Activated CD8-positive, alpha-beta memory T cell treated with anti-CD3 and anti-CD28 coated beads for 4 hours (primary cell): ENCODE measurements around the gene URI1.
"Not testable (repeated sequence)": the region's sequence is repeated elsewhere in the genome, so short reads cannot be mapped to it uniquely, and the experiment has no call there.

Experiments
- DNase-seq, 2 donors: peaks; one replicate each; pipeline ENCODE4 v3.0.0-alpha.2; 2020; ENCODE audit warnings: low read depth in 2 of 2

URI1 gene

DNA sequence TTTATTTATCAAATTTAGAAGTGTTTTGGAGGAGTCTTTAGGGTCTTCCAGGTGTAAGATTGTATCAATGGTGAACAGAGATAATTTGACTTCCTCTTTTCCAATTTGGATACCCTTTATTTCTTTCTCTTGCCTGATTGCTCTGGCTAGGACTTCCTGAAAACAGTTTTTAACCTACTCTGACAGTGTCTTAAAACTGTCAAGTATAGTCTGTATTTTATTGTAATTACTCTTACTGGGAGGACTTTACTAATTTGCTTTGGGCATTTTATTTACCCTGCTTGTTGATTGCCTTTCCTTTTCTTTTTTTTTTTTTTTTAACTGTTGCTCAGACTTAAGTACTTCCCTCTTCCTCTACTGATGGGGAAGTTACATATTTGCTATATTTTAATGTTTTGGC is 81.3 kb downstream of the URI1 start:
- DNase-seq: no peak

GRCh38 chr19:30024091-30024490 is 82.1 kb downstream of the URI1 start:
- DNase-seq: no peak

- no peak for DNase-seq
Measured at GRCh38 chr19:30026933-30027332, 84.9 kb downstream of the URI1 start.

- DNase-seq: no peak
Measured at GRCh38 chr19:30028118-30028991, 86.3 kb downstream of the URI1 start.

GRCh38 chr19:30028992-30029343 is 86.9 kb downstream of the URI1 start:
- DNase-seq: no peak

DNA sequence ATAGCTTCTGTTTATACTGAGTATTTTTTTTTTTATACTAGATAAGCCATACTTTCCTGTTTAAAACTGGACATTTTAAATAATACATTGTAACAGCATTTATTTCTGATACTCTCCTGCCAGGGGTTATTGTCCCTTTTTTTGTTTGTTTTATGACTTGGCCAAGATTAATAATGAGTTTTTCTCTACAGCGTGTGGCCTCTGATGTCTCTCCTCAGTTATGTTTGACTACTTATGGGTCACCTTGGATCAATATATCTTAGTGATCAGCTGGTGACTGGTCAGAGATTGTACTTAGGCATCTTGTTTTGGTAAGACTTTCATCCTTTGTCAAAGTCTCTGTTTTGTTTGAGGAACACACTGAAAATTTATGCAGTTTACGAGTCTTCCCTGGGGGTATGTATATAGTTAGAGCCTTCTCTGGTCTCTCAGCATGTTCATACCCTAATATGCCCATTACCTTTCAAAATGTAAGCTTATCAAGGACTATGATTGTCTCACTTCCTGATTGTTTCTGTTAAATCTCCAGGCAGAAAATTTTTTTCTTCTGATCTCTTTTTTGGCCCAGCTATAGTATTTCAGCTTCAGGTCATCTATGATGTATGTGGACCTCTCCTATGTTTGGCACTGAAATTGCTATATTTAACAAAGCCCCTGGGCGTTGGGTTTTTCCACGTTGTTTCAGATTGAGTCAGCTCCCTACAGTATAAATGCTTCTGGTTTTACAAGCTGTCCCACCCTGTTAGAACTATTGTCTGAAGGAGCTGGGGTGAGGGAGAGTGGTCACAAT is 87.9 kb downstream of the URI1 start:
- no peak for DNase-seq

DNA sequence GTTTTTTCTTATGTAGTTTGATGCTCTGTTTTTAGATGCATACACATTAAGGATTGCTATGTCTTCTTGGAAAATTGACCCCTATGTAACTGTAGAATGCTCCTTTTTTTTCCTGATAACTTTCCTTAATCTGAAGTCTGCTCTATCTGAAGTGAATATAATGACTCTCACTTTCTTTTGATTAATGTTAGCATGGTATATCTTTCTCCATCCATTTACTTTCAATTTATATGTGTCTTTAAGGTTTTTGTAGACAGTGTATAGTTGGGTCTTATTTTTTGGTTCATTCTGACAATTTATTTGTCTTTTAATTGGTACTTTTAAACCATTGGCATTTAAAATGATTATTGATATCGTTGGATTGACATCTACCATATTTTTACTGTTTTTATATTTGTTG is 92.3 kb downstream of the URI1 start:
- DNase-seq: no peak

- DNase-seq: no peak
Measured at GRCh38 chr19:30036154-30037129, 94.4 kb downstream of the URI1 start.

DNA sequence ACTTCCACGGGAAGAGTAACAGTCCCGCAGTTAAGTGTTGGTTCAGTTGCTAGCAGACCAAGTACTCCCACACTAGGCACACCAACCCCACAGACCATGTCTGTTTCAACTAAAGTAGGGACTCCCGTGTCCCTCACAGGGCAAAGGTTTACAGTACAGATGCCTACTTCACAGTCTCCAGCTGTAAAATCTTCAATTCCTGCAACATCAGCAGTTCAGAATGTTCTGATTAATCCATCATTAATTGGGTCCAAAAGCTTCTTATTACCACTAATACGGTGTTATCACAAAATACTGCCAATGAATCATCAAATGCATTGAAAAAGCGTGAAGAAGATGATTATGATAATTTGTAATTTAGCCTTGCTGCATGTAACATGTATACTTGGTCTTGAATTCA is 95.8 kb downstream of the URI1 start:
- DNase-seq: no peak

GRCh38 chr19:30041931-30042330 is 99.9 kb downstream of the URI1 start:
- not testable (repeated sequence) for DNase-seq

- DNase-seq: not testable (repeated sequence)
Measured at GRCh38 chr19:30043008-30043407, 101.0 kb downstream of the URI1 start.

GRCh38 chr19:30044273-30045248 is 102.5 kb downstream of the URI1 start:
- no peak for DNase-seq

DNA sequence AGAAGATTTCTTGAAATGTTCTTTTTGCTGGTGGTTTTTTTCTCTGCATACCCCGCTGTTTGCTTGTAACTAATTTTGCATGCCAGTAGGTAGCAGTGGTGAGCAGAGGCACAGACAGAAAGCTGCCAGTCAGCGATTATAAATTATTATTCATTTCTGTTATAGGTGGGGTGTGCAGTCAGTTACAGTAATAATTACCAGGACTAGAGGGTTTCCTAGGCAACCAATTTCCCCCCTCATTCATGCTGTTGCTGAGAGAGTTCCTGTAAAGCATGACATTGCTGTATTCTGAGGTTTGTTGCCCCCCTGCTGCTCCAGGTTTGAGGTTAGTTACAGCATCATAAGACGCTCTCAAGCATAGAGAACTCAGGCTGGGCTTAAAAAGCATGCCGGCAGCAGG is 104.5 kb downstream of the URI1 start:
- DNase-seq: no peak

GRCh38 chr19:30047432-30047831 is 105.4 kb downstream of the URI1 start:
- DNase-seq: no peak

DNA sequence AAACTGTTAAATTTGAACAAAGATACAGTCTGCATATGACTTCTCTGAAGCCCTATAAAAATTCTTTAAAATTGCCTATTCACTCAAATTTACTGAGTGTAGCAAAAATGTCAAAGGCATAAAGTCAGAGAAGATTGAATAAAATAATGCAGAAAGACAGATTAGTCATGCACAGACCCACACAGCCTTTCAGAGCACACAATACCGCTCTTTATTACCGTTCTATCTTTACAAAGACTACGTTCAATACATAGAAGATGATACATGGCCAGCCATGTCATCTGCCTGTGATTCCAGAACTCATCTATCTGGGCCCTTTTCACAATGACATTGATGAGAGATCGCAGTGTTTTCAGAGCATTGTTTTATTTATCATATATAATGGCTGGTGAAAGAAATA is 107.2 kb downstream of the URI1 start:
- DNase-seq: no peak

GRCh38 chr19:30049846-30050667 is 108.0 kb downstream of the URI1 start:
- no peak for DNase-seq

DNA sequence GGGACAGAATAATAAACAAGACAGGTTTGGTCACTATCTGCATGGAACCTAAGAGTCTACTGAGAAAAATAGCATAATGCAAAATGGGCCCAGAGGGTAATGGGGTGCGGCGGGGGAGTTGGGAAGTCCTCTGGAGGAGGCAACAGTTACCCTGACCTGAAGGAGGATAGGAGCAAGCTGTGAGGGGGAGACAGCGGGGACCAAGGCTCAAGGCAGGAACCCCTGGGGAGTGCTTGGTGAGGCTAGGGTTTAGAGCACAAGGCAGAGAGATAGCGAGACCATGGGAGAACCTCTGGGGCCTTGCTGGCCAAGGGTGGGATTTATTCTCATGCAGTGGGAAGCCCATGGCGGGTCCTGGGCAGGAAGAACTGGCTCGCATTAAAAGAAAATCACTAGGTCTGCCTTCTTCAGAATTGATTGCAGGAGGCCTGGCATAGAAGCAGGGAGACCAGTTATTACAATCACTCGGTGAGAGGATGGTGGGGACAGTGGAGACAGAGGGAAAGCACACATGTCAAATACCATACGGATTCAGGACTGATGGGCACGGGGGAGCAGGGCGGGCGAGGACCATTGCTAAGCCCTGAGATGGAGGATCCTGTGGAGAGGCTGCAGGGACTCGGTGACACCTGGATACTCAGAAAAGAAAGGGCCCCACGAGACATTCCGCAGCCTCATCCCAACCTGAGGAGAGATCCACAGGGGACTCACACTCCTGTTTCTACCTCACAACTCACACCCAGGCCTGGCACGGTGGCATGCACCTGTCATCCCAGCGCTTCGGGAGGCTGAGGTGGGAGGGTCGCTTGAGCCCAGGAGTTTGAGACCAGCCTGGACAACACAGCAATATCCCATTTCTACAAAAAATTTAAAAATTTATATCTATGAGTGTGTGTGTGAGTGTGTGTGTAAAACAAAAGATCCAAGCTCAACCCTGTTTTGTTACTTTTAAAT is 110.4 kb downstream of the URI1 start:
- DNase-seq: no peak

DNA sequence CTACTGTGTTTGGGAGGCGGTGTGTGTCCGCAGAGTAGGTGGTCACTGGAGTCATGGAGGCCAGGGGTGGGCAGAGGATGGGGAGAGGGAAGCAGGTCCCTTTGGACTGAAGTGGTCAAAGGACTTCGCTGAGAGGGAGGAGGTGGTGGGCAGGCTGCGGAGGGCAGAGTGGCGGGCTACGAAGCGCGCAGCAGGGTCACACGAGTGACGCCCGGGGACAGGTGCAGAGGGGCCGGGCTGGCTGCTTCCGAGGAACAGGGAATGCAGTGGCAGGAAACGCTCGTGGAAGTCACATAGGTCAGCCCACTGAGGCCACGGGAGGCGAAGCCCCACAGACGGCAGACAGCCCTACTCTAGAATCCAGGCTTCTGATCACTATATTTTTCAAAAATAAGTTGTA is 111.5 kb downstream of the URI1 start:
- no peak for DNase-seq

DNA sequence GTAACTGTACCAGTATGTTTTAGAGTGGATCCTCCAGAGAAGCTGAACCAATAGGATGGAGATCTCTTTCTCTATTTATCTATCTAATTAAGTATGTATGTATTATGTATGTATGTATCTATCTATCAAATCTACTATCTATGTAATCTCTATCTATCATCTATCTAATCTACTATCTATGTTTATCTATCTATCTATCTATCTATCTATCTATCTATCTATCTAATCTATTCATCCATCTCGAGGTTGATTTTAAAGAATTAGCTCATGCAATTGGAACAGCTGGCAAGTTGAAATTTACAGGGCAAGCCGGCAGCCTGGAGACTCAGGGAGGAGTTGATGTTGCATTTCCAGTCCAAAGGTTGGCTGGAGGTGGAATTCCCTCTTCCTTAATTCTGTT is 112.2 kb downstream of the URI1 start:
- DNase-seq: no peak
